ENCODE results near the gene PRKAG2. TPM values are rescaled to one million over a fixed set of nuclear protein-coding genes. Genes with fewer than 3 reads are reported as not detected.

The PRKAG2 gene
- total and polyA plus RNA-seq, 2 of the 8 experiments (the other 6 are each of a cell fraction or from before 2014, with no cell fraction given): 7.5 to 18.1 TPM

GRCh38 chr7:151524331-151524730 lies 352.6 kb downstream of the PRKAG2 start:
- no peak overlapping the region for H2BK15ac ChIP-seq (ENCODE audit: low read length)
- WGBS, 2 experiments (ENCODE audit: extremely low coverage in 1 of 2, insufficient coverage in 1 of 2, insufficient read length in 1 of 2, insufficient replicate concordance in 2 of 2, low coverage in 1 of 2, low lambda C conversion rate in 2 of 2, missing lambda C conversion rate in 1 of 2): 90% methylated on average over 8 of the region's 8 CpGs; no CpG with 5 or more reads in 1 of the 2 experiments
- TF ChIP-seq TEAD4 (IDR thresholded peaks at IDR 0.05; ENCODE audit: low read depth, low read length) (no peak), KDM1A (IDR thresholded peaks at IDR 0.05; ENCODE audit: borderline replicate concordance, low read length) (no peak), SIRT6 (IDR thresholded peaks at IDR 0.05; ENCODE audit: low read length) (no peak), SUZ12 (IDR thresholded peaks at IDR 0.05; ENCODE audit: low read length) (no peak), RFX5 (IDR thresholded peaks at IDR 0.05; ENCODE audit: borderline replicate concordance, low read depth, low read length) (no peak), PHF8 (conservative IDR thresholded peaks at IDR 0.05; ENCODE audit: low read depth, low read length) (no peak), RXRA (IDR thresholded peaks at IDR 0.05; ENCODE audit: insufficient read depth, low read depth, low read length) (no peak), CREB1 (IDR thresholded peaks at IDR 0.05) (no peak), JUND (IDR thresholded peaks at IDR 0.05; ENCODE audit: low read length) (no peak), E2F6 (IDR thresholded peaks at IDR 0.05) (no peak), CHD2 (IDR thresholded peaks at IDR 0.05; ENCODE audit: low read length) (no peak), POLR2A (IDR thresholded peaks at IDR 0.05; ENCODE audit: control extremely low read depth in 1 of 2, low read depth in 2 of 2, low read length in 2 of 2) (no peak), SIX5 (IDR thresholded peaks at IDR 0.05; ENCODE audit: low read depth, low read length) (no peak), RNF2 (IDR thresholded peaks at IDR 0.05; ENCODE audit: borderline replicate concordance, low read depth, low read length, missing control alignments, poor library complexity, severe bottlenecking) (no peak)

More at GRCh38 chr7:151524331-151524730, 352.6 kb downstream of the PRKAG2 start:
- Histone ChIP-seq H4K5ac (ENCODE audit: insufficient read length, low read depth, low read length) (no peak overlapping the region), H3K36me3 (ENCODE audit: control insufficient read depth in 2 of 4, insufficient read depth in 4 of 4, low read length in 3 of 4) (no peaks in the 10 kb centered on the region), H2BK12ac (ENCODE audit: low read depth, low read length) (no peak overlapping the region), H3K4me3 (ENCODE audit: extremely low read depth in 1 of 4, insufficient read depth in 2 of 4, low read depth in 3 of 4, low read length in 4 of 4) (no peak overlapping the region), H2BK20ac (ENCODE audit: low read length) (no peak overlapping the region), H2BK120ac (replicated peaks; ENCODE audit: low read depth, low read length) (no peak overlapping the region), H3K27me3 (replicated peaks in 1 of 4; ENCODE audit: control insufficient read depth in 3 of 4, extremely low read depth in 1 of 4, insufficient read depth in 3 of 4, low read length in 3 of 4) (peaks cover 0 to 5% (median 4%) of the 10 kb centered on the region in 4 experiments; a peak in 2 of 7 replicates), H3K9ac (replicated peaks in 1 of 4; ENCODE audit: extremely low read depth in 1 of 4, low read depth in 3 of 4, low read length in 3 of 4) (no peak overlapping the region), H3K56ac (replicated peaks; ENCODE audit: insufficient read length, low read depth, low read length) (no peak overlapping the region), H3K23me2 (ENCODE audit: low read depth, low read length) (no peaks in the 10 kb centered on the region), H3K4me1 (replicated peaks in 1 of 4; ENCODE audit: control insufficient read depth in 3 of 4, insufficient read depth in 4 of 4, low read length in 3 of 4) (peaks cover 0 to 6% (median 4%) of the 10 kb centered on the region in 4 experiments; a peak in 2 of 7 replicates), H4K20me1 (replicated peaks in 1 of 2; ENCODE audit: control insufficient read depth in 1 of 2, insufficient read depth in 2 of 2, low read length in 2 of 2) (no peaks in the 10 kb centered on the region), H3K4me2 (ENCODE audit: insufficient read depth in 1 of 2, low read depth in 2 of 2, low read length in 2 of 2) (no peak overlapping the region), H2AFZ (ENCODE audit: low read length) (no peak overlapping the region), H4K8ac (ENCODE audit: extremely low read depth, insufficient read depth, low read length) (no peak overlapping the region), H2AK5ac (ENCODE audit: low read depth, low read length) (no peak overlapping the region), H3K27ac (ENCODE audit: low read depth, low read length) (no peak overlapping the region), H3K18ac (ENCODE audit: extremely low read depth, low read length) (no peak overlapping the region), H4K91ac (replicated peaks; ENCODE audit: insufficient read length, low read length) (no peak overlapping the region), H3K79me1 (ENCODE audit: low read depth, low read length) (no peaks in the 10 kb centered on the region), H3K79me2 (ENCODE audit: control insufficient read depth in 1 of 2, insufficient read depth in 2 of 2, low read length in 2 of 2) (no peaks in the 10 kb centered on the region), H3K23ac (ENCODE audit: insufficient read length) (no peak overlapping the region), H3K4ac (replicated peaks; ENCODE audit: insufficient read length, low read depth, low read length) (no peak overlapping the region), H2BK5ac (ENCODE audit: low read depth, low read length) (no peak overlapping the region), H3K14ac (ENCODE audit: insufficient read length) (no peak overlapping the region), H3K9me3 (ENCODE audit: insufficient read depth in 2 of 2, low read depth in 1 of 2, low read length in 1 of 2) (peaks cover 0 to 2% of the 10 kb centered on the region in 2 experiments; a peak in 1 of 4 replicates)
- POLR2A ChIA-PET (ENCODE audit: partially characterized antibody): interaction anchor here (0.6 kb wide), 2 partner anchors 9 to 115 kb away, joined by 3 to 4 read pairs; partner anchors contain the start of gene WDR86
- no peak for DNase-seq (ENCODE audit: low read depth in 1 of 2, low spot score in 2 of 2)
- CTCF ChIA-PET (ENCODE audit: partially characterized antibody): interaction anchor here (0.6 to 0.9 kb wide), 2 partner anchors 67 to 181 kb away, joined by 3 to 4 read pairs; no protein-coding TSS in a partner anchor
- no peak for FAIRE-seq

Data from H1 (cell line).